Measurements from ENCODE around the gene UGT1A10.

The UGT1A10 gene

DNA sequence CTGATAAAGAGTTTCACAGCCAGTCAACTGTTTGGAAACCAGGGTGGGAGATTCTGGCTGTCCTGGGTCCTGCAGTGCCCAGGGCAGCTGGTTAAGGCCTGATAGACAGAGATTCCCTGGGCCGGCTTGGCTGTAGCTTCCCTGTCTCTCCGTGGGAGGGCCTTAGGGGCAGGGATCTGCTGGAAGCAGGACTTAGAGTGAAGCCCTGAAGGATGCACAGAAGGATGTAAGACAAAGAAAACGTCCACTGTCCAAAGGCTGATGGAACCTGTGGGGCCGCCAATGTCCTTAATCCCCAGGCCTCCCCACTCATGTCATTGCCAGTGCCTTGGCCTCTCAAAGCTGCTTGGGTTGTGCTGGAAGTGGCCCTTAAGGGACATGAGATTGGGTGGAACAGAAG is 174.8 kb downstream of the UGT1A10 start:
- no peak for FAIRE-seq

GRCh38 chr2:233811732-233812131 is 175.5 kb downstream of the UGT1A10 start:
- FAIRE-seq: no peak

DNA sequence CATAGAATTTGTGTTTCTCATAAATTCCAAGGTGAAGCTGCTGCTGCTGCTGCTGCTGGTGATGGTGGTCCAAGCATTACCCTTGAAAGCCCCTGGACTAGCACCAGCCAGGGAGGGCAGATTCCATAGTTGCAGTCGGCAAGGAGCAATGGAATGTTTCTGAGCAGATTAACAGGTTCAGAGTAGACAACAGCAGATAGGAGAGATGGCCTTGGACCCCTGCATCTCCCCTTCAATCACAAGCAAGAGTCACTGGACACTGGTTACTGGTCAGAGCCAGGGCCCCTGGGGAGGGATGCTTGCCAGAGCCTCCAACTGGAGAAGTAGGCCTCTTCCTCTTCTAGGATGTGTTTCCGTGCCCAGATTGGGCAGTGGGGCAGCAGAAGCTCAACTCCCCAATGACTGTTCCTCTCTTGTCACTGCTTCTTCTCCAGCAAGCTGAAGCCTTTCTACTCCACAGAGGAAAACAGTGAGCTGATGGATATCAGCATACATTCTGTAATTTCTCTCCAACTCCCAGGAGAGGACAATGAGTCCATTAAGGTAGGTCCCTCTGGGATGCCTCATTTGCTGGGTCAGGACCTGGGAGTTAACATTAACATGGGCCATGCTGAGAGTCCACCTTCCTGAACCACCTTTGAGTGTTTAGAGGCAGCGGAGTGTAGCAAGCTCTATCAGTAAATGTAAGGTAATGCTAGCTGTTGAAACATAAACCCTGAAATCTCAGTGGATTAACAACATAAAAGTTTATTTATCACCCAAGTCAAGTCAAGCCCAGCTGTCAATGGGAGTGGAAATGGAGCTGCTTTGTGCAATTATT is 177.2 kb downstream of the UGT1A10 start:
- FAIRE-seq: no peak

DNA sequence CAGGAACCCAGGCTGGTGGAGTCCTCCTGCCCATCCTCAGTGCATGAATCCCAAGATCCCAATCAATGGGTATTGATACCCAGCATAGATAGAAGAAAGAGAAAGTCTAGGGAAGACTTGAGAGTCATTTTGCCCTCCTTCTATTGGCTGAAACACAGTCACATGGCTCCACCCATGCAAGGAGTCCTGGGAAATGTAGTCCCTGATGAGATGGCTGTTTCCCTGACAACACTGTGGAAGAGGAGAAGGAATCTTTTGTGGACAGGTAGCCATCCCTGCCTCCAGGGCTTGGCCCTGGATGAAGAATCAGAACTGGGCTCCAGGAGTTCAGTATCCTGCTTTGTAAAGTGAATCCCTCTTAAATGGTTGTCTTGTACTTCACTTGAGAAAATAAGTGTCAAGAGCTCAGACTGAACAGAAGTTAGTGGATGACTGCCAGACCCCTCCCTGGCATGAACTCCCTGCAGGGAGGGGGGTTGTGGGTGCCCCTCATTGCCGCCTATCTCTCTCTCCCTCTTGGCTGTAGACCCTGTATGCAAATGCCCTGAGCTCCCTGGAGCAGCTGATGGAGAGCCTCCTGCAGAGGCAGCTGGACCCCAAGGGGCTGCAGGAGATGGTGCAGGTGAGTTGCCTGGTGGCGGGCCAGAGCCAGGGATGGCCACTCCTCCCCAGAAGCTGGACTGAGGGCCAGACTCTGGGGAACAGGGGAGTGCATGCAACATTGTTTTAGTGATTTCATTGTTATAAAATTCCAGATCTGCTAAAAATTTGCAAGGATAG is 178.0 kb downstream of the UGT1A10 start:
- FAIRE-seq: no peak

DNA sequence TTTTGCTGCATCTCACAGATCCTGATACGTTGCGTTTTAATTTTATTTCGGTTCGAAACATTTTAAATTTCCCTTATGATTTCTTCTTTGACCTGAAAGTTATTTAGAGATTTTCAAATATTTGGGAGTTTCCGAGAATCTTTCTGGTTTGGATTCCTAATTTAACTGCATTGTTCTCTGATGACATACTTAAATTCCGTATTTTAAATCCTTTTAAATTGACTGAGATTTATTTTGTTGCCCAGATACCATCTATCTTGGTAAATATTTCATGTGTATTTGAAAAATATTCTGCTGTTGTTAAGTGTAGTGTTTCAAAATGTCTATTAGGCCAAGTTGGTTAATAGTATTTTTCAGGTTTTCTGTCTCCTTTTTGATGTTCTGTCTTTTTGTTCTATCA is 179.6 kb downstream of the UGT1A10 start:
- no peak for FAIRE-seq

- no peak for FAIRE-seq
Observed at GRCh38 chr2:233816334-233816733, 180.1 kb downstream of the UGT1A10 start.

GRCh38 chr2:233816771-233817170 is 180.5 kb downstream of the UGT1A10 start:
- FAIRE-seq: no peak

- FAIRE-seq: no peak
Observed at GRCh38 chr2:233817361-233817911, 181.2 kb downstream of the UGT1A10 start.

- no peak for FAIRE-seq
Observed at GRCh38 chr2:233817995-233818638, 181.9 kb downstream of the UGT1A10 start.

DNA sequence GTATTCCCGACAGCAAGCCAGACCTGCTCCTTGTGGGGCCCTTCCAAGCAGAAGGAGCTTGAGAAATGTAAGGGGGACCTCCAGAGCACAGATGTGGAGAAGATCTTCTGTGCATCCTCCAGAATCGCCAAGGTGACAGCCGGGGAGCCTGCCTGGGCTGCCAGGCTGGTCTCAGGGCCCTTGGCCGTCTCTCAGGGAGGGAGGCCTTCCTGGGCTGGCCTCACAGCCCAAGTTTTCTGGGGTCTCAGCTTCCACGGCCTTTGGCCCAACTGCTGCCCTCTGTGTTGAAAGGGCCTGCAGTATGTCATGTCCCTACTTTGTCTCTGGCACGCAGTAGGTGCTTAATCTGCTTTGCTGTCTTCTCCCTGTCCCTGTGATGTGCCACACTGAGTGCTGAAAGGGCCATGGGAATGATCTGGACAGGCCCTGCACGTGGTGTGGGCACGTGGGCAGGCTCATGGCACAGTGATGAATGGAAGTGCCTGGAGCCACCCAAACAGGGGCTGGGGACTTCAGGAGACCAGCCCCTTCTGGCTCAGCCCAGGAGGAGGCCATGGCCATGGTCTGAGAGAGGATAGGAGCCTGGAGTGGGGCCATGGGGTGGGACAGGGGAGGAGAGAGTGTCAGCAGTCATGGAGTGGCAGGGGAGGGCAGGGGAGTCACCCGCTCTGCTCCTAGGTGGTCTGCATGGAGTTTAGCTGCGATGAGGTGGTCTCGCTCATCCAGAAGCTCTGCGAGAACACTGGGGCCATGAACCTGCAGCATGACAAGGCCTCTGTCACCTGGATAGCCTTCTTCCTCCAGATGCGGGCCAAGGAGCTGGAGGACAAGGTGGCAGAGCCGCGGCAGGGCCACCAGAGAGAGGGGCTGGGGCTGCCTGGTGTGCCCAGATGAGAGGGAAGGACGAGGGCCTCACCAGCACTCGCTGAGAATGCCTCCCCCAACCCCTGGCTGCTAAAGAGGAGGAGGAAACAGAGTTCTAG is 182.7 kb downstream of the UGT1A10 start:
- FAIRE-seq: no peak

DNA sequence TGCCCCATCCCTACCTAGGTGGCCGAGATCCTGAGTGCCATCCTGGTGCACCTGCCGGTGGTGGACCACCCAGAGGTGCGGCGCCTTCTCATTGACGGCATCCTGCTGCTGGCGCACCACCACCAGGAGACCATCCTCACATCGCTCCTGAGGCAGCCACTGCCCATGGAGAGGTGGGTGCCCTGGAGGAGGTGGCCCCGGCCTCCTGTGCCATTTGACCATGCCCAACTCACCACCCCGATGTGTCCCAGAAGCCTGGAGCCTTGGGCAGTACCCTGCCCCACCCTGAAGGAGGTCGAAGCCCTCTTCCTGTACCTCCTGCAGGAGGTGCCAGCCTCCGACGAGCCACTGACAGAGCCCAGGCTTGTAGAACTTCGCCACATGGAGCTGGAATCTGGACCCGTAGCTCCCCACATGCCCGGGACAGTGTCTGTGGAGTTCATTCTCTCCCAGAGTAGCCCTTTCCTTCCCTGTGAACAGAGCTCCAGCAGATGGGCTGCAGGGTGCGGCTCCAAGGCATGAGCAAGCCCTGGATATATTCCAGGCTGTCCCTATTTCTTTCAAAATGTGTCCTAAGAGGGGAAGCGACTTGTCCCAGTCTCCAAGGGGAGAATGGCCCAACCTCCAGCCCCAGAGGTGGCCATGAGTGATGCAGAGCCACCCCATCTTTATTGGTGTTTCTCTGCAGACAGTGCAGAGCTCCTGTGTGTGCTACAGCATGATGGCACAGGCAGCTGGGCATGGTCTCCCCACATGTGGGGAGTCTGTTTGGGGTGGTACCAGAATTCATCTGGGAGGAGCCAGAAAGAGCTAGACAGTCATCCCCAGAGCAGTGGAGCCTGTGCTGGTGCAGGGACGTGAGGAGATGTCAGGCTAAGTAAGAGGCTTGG is 183.9 kb downstream of the UGT1A10 start:
- no peak for FAIRE-seq

- FAIRE-seq: no peak
Observed at GRCh38 chr2:233820774-233821105, 184.5 kb downstream of the UGT1A10 start.

GRCh38 chr2:233821196-233821595 is 184.9 kb downstream of the UGT1A10 start:
- no peak for FAIRE-seq

DNA sequence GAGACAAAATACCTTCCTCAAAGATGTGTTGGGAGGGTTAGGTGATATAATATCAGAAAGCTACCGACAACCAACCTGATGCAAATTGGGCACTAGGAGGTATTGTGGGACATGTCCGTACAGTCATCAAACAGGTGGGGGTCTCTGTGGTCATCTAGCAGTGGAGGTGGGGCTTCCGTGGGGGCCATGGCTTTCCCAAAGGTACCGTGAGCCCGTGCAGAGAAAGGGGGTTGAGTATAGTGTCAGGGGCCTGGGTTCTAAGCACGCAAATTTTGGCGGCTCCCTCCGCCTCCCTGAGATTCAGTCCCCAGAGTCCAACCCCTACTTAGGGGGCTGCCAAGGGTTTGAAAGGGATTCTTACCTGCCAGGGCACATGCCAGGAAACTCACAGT is 185.5 kb downstream of the UGT1A10 start:
- FAIRE-seq: no peak

- FAIRE-seq: no peak
Observed at GRCh38 chr2:233822101-233822771, 186.0 kb downstream of the UGT1A10 start.
